HEK293T (cell line): Measurements from ENCODE around the gene BACE1-AS.

ENCODE experiments used
- CTCF ChIA-PET: fragments of 350-600 bp; formaldehyde crosslinking; extraction: SDS; loops from one replicate; lab custom pipeline; 2021; ENCODE audit warnings: antibody characterized with exemption, inconsistent platforms; lab: Yijun Ruan, JAX
- POLR2A ChIA-PET: fragments of 350-600 bp; formaldehyde crosslinking; extraction: SDS; loops from one replicate; lab custom pipeline; 2020; ENCODE audit warnings: antibody characterized with exemption, inconsistent platforms; lab: Yijun Ruan, JAX
- DNase-seq: peaks from one replicate; pipeline ENCODE4 v3.0.0; 2012; ENCODE audit warnings: mixed read lengths; ENCODE audit errors: extremely low spot score
- ARNT ChIP-seq: fragments of 450-650 bp; IDR thresholded peaks from 2 replicates; pipeline ENCODE4 v1.6.1; 2017; ENCODE audit warnings: mild to moderate bottlenecking
- BHLHE40 ChIP-seq: fragments of 450-650 bp; IDR thresholded peaks from 2 replicates; pipeline ENCODE4 v1.6.1; 2016; ENCODE audit warnings: mild to moderate bottlenecking, moderate library complexity, borderline replicate concordance
- CTBP1 ChIP-seq: fragments of 450-650 bp; IDR thresholded peaks from 2 replicates; pipeline ENCODE4 v1.6.1; 2016; ENCODE audit warnings: borderline replicate concordance
- ELF4 ChIP-seq: fragments of 450-650 bp; IDR thresholded peaks from 2 replicates; pipeline ENCODE4 v1.6.1; 2017; ENCODE audit warnings: antibody characterized with exemption
- FOXA1 ChIP-seq: fragments of 450-650 bp; IDR thresholded peaks from 2 replicates; pipeline ENCODE4 v1.6.1; 2016; ENCODE audit warnings: mild to moderate bottlenecking
- FOXK2 ChIP-seq: fragments of 450-650 bp; IDR thresholded peaks from 2 replicates; pipeline ENCODE4 v1.6.1; 2016; ENCODE audit warnings: mild to moderate bottlenecking
- FOXM1 ChIP-seq: fragments of 450-650 bp; IDR thresholded peaks from 2 replicates; pipeline ENCODE4 v1.6.1; 2017; ENCODE audit warnings: mild to moderate bottlenecking, borderline replicate concordance
- HDGF ChIP-seq: fragments of 450-650 bp; IDR thresholded peaks from 2 replicates; pipeline ENCODE4 v1.6.1; 2017; ENCODE audit warnings: antibody characterized with exemption, borderline replicate concordance
- L3MBTL2 ChIP-seq: fragments of 450-650 bp; conservative IDR thresholded peaks from 2 replicates; pipeline ENCODE4 v1.6.1; 2016; ENCODE audit warnings: mild to moderate bottlenecking
- LEF1 ChIP-seq: fragments of 450-650 bp; IDR thresholded peaks from 2 replicates; pipeline ENCODE4 v1.6.1; 2017; ENCODE audit warnings: mild to moderate bottlenecking, borderline replicate concordance
- NFRKB ChIP-seq: fragments of 450-650 bp; IDR thresholded peaks from 2 replicates; pipeline ENCODE4 v1.6.1; 2016; ENCODE audit warnings: mild to moderate bottlenecking, moderate library complexity
- SP1 ChIP-seq: fragments of 450-650 bp; IDR thresholded peaks from 2 replicates; pipeline ENCODE4 v1.6.1; 2017
- SUZ12 ChIP-seq: fragments of 450-650 bp; IDR thresholded peaks from 2 replicates; pipeline ENCODE4 v1.6.1; 2016; ENCODE audit warnings: mild to moderate bottlenecking
- TARDBP ChIP-seq: fragments of 450-650 bp; IDR thresholded peaks from 2 replicates; pipeline ENCODE4 v1.6.1; 2016
- ZNF384 ChIP-seq: fragments of 450-650 bp; IDR thresholded peaks from 2 replicates; pipeline ENCODE4 v1.6.1; 2016
- TF ChIP-seq, protein P1 (sequence below): fragments of 450-650 bp; IDR thresholded peaks from 2 replicates; pipeline ENCODE4 v1.6.1; 2016

Gene BACE1-AS

DNA sequence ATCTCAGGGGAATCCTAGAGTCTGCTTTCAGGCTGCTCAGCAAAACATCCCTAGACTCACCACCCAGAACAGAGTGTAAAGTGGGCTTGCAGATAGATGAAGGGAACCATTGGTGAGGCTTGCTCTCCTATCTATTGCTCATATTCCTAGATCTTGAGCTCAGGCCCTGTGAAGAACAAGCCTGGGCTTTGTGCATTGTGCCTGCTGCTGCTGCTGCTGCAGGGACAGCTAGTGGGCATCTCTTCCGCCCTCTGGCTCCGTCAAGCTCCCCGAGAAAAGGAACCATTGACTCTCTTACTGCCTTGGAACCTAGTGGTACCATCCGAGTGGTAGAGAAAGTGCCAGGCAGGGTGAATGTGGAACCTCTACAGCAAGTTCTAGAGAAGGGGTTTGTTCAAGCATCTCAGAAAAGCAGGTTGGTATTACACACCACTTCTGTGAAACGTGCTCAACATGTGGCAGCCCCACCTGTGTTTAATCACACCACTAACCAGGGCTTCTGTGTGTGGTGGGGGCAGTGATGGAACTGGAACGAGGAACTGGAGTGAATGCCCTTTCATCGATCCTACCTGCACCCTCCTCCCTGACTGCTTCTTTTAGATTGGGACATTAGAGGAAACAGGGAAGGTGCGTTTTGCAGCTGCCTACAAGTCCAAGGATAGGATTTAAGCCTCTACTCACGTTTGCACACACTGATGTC lies 4.4 kb downstream of the BACE1-AS start:
- ChIA-PET POLR2A (interaction anchor here (0.9 to 1.0 kb wide), 2 partner anchors 10 to 11 kb away, joined by 3 read pairs; no protein-coding TSS in a partner anchor), CTCF (interaction anchor here (1.0 kb wide), 1 partner anchor 20 kb away, joined by 3 read pairs; the partner anchor contains the start of gene BACE1)
- no peak for TF ChIP-seq NFRKB
- TF ChIP-seq L3MBTL2, result no peak
- no peak for TF ChIP-seq HDGF
- no peak for TF ChIP-seq LEF1
- no peak for TF ChIP-seq FOXK2
- TF ChIP-seq FOXM1, result no peak
- TF ChIP-seq ZNF384, result no peak
- no peak for TF ChIP-seq ELF4
- DNase-seq, result no peak

DNA sequence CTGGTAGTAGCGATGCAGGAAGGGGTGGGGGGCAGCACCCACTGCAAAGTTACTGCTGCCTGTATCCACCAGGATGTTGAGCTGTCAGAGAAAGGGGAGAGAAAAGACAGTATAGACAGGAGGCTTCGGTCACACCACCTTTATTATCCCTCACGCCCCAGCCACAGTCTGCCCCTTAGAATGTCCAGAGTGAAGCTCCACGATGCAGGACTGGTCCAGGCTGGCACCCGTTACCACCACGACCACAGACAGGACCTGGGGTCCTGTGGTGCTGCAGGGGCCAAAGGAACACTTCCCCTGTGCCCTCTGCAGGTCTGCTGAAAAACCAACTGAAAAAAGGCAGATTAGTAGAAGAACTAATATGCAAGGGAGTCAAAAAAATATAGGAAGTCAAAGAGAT lies 5.7 kb downstream of the BACE1-AS start:
- DNase-seq, result no peak
- TF ChIP-seq FOXK2 (no peak), ARNT (no peak), HDGF (no peak), L3MBTL2 (no peak), FOXM1 (no peak), LEF1 (no peak), ELF4 (no peak)
- TF ChIP-seq, protein P1, sequence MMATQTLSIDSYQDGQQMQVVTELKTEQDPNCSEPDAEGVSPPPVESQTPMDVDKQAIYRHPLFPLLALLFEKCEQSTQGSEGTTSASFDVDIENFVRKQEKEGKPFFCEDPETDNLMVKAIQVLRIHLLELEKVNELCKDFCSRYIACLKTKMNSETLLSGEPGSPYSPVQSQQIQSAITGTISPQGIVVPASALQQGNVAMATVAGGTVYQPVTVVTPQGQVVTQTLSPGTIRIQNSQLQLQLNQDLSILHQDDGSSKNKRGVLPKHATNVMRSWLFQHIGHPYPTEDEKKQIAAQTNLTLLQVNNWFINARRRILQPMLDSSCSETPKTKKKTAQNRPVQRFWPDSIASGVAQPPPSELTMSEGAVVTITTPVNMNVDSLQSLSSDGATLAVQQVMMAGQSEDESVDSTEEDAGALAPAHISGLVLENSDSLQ, result no peak
- POLR2A ChIA-PET, result interaction anchor here (0.8 to 1.0 kb wide), 3 partner anchors 10 to 153 kb away, joined by 3 read pairs; partner anchors contain the start of gene BACE1
- CTCF ChIA-PET, result no interaction called here

DNA sequence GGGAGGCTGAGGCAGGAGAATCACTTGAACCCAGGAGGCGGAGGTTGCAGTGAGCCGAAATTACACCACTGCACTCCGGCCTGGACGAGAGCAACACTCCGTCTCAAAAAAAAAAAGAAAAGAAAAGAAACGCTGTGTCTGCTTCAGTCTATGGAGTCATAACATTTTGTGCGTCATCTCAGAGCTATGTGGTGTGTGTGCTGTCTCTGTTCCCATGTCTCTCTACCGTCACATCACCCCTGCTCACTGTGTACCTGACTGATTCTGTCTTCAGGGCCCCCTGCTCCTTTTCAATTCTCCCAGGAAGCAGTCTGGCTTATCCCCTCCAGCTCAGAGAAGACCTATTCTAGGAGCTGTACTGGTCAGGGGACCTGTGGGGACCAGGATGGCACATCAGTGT lies 7.0 kb downstream of the BACE1-AS start:
- TF ChIP-seq SUZ12 (no peak), HDGF (no peak), ARNT (no peak), TARDBP (no peak), FOXA1 (no peak), ELF4 (no peak), SP1 (no peak), FOXK2 (no peak), ZNF384 (no peak), BHLHE40 (no peak)
- TF ChIP-seq, protein P1, result no peak
- ChIA-PET POLR2A (no interaction called here), CTCF (no interaction called here)
- no peak for DNase-seq

DNA sequence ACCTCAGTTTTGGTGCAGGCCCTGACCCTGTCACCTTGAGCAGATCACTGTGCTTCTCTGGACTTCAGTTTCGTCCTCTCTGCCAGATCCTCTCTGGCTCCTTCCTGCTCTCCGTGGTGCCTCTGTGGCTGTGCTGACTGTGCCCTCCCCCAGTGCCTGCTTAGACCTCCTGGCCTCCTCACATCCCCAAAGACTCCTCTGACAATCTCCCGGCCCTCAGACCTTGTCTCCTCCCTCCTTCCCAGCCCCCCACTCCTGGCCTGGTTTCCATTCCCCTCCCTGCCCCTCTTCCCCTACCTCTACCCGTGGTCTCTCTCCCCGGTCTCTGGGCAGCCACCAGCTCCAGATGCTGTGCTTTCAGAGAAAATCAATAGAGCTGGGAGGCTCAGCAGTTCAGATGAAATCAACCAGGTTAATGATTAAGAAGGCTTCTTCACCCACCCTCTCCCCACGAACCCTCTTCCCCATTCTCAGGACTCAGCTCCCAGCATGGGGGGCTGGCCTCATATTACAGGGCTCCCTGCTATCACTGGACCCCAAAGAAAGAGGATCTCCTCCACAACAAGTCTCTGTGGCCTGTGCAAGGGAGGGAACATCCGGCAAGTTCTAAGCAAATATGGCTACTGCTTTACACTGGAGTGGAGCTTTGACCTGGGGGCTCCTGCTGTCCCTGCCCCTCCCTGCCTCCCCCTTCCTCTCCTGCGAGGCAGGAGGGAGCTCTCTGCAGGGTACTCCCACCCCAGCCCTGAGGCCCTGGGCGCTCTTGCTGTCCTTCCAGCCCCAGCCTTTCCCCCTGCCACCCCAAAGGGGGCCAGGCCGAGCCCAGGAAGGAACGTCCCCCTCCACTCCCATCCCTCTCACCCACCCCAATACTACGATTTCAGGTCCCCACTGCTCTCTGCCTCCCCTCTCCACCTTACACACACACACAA lies 8.5 kb downstream of the BACE1-AS start:
- CTCF ChIA-PET, result no interaction called here
- POLR2A ChIA-PET, result no interaction called here
- TF ChIP-seq SUZ12, result no peak
- TF ChIP-seq, protein P1, result no peak
- no peak for TF ChIP-seq L3MBTL2
- no peak for TF ChIP-seq HDGF
- no peak for TF ChIP-seq FOXA1
- TF ChIP-seq NFRKB, result no peak
- no peak for TF ChIP-seq FOXK2
- TF ChIP-seq FOXM1, result no peak
- TF ChIP-seq ZNF384, result no peak
- DNase-seq, result no peak

DNA sequence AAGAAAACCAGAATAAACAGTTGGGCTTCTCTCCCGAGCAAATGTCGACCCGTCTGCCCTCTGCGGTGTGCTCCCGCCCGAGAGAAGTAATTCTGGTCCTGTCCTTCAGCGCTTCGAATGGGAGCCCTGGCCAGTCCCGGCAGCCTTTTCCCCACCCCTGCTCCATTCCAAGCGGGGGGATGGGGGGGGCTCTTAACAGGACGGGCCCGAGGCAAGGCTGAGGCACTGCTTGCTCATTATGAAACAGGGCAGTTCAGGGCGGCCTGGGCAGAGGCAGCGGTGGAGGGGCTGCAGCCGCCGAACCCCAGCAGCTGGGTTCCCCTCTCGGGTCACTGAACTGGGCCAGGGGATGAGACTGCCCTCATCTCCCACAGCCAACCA lies 9.1 kb downstream of the BACE1-AS start:
- POLR2A ChIA-PET, result no interaction called here
- TF ChIP-seq TARDBP (no peak), ARNT (no peak), FOXM1 (no peak), FOXA1 (no peak), HDGF (no peak), NFRKB (no peak), SUZ12 (no peak), L3MBTL2 (no peak), BHLHE40 (no peak), CTBP1 (no peak), LEF1 (no peak), ZNF384 (no peak), FOXK2 (no peak), ELF4 (no peak), SP1 (no peak)
- TF ChIP-seq, protein P1, result no peak
- CTCF ChIA-PET, result no interaction called here
- no peak for DNase-seq
